ENCODE results near the gene EML5. TPM values are rescaled to one million over a fixed set of nuclear protein-coding genes. Genes with fewer than 3 reads are reported as not detected.

The EML5 gene
- total RNA-seq, 1 experiment from 2014 or later: 1.8 TPM

DNA sequence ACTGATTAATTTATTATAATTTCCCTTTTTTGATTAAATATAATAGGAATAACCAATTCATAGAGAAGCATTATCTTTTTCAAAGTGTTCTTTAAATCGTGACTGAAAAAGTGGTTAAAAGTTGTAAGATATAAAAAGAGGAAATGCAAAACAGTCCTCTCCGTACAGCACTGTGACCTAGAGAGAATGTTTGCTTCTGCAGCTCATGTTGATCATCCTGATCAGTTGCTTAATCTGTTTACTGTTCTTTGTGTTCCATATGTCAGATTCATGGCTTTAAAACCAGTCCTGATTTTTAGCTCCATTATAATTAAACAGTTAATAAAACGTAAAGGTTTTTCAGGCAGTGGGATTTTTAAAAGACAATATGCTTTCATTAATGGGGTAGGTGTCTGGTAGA is 36.4 kb upstream of the EML5 start:
- ATAC-seq (no peak), DNase-seq (ENCODE audit: low read depth, low spot score) (no peak)
- Histone ChIP-seq H3K27me3 (ENCODE audit: insufficient read depth, low read length) (no peaks in the 10 kb centered on the region), H3K79me2 (ENCODE audit: insufficient read depth, low read length) (no peaks in the 10 kb centered on the region; the same call in 1 of the 2 replicates), H4K20me1 (ENCODE audit: insufficient read depth) (no peaks in the 10 kb centered on the region), H3K9ac (ENCODE audit: low read length) (no peak overlapping the region), H3K36me3 (ENCODE audit: control insufficient read depth in 1 of 2, insufficient read depth in 2 of 2, low read length in 2 of 2) (no peaks in the 10 kb centered on the region), H3K4me1 (ENCODE audit: control insufficient read depth in 1 of 2, insufficient read depth in 2 of 2, low read length in 2 of 2) (peaks cover 11 to 26% of the 10 kb centered on the region in 2 experiments), H3K27ac (ENCODE audit: low read depth, low read length) (no peak overlapping the region), H2AFZ (ENCODE audit: low read depth, low read length, poor library complexity, severe bottlenecking) (no peak overlapping the region), H3K9me2 (ENCODE audit: insufficient read depth) (no peaks in the 10 kb centered on the region), H3K4me3 (replicated peaks in 1 of 2; ENCODE audit: low read depth in 1 of 2, low read length in 2 of 2) (no peak overlapping the region), H3K9me3 (ENCODE audit: control insufficient read depth in 1 of 2, insufficient read depth in 1 of 2, low read depth in 1 of 2, low read length in 2 of 2) (no peaks in the 10 kb centered on the region), H3K4me2 (ENCODE audit: low read length) (no peak overlapping the region)
- no TSS peak for BruUV-seq (replicated peaks)
- ChIA-PET CTCF (no interaction called here), POLR2A (no interaction called here), RAD21 (ENCODE audit: low non-redundant PET in 1 of 2, low total read pairs in 2 of 2, uncharacterized antibody in 2 of 2, unreplicated experiment in 2 of 2) (no interaction called here)
- intact Hi-C loops (cut with micrococcal nuclease): no loop called here
- TF ChIP-seq CBX3 (IDR thresholded peaks at IDR 0.05; ENCODE audit: low read depth) (no peak), SRF (IDR thresholded peaks at IDR 0.05; ENCODE audit: low read depth) (no peak), EGR1 (IDR thresholded peaks at IDR 0.05; ENCODE audit: low read depth) (no peak), POLR2A (IDR thresholded peaks at IDR 0.05; ENCODE audit: borderline replicate concordance, extremely low read depth, insufficient read depth, insufficient read length) (no peak), POLR2AphosphoS5 (IDR thresholded peaks at IDR 0.05; ENCODE audit: low read depth, low read length) (no peak), JUND (IDR thresholded peaks at IDR 0.05) (no peak), SIN3A (IDR thresholded peaks at IDR 0.05; ENCODE audit: low read depth) (no peak), EZH2 (IDR thresholded peaks at IDR 0.05) (no peak), FOSL1 (IDR thresholded peaks at IDR 0.05; ENCODE audit: low read depth) (no peak)
- TF ChIP-seq, protein P1, sequence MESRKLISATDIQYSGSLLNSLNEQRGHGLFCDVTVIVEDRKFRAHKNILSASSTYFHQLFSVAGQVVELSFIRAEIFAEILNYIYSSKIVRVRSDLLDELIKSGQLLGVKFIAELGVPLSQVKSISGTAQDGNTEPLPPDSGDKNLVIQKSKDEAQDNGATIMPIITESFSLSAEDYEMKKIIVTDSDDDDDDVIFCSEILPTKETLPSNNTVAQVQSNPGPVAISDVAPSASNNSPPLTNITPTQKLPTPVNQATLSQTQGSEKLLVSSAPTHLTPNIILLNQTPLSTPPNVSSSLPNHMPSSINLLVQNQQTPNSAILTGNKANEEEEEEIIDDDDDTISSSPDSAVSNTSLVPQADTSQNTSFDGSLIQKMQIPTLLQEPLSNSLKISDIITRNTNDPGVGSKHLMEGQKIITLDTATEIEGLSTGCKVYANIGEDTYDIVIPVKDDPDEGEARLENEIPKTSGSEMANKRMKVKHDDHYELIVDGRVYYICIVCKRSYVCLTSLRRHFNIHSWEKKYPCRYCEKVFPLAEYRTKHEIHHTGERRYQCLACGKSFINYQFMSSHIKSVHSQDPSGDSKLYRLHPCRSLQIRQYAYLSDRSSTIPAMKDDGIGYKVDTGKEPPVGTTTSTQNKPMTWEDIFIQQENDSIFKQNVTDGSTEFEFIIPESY (IDR thresholded peaks at IDR 0.05; ENCODE audit: extremely low read depth, insufficient replicate concordance, low read length): no peak
